CD4-positive, alpha-beta T cell treated with Interleukin-17A for 4 hours (primary cell): ENCODE results near the gene AFM.

Experiments used
- DNase-seq: peaks from one replicate; pipeline ENCODE4 v3.0.0-alpha.2; 2020; ENCODE audit warnings: mixed read lengths

Gene AFM, protein sequence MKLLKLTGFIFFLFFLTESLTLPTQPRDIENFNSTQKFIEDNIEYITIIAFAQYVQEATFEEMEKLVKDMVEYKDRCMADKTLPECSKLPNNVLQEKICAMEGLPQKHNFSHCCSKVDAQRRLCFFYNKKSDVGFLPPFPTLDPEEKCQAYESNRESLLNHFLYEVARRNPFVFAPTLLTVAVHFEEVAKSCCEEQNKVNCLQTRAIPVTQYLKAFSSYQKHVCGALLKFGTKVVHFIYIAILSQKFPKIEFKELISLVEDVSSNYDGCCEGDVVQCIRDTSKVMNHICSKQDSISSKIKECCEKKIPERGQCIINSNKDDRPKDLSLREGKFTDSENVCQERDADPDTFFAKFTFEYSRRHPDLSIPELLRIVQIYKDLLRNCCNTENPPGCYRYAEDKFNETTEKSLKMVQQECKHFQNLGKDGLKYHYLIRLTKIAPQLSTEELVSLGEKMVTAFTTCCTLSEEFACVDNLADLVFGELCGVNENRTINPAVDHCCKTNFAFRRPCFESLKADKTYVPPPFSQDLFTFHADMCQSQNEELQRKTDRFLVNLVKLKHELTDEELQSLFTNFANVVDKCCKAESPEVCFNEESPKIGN

DNA sequence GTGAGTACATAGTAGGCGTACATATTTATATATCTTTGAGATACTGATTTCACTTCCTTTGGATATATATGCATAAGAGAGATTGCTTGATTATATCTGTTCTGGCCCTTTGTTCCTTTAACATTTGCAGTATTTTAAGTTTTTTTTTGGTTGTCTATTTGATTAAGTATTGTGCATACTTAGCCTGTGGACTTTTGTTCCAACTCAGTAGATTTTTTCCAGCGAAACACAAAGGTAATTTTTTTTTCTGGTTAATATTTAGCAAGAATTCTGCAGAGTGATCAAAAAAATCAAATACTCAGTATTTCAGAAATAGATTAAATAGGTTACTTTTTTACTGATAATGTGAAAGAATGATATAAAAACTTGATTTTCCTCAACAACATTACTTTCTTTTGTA lies at the start of gene AFM:
Gene AFM, plus strand, starts transcription at position 388 of the 400 bp plus-strand sequence. CDS start 31 bp downstream, outside the sequence.
- DNase-seq, result no peak

DNA sequence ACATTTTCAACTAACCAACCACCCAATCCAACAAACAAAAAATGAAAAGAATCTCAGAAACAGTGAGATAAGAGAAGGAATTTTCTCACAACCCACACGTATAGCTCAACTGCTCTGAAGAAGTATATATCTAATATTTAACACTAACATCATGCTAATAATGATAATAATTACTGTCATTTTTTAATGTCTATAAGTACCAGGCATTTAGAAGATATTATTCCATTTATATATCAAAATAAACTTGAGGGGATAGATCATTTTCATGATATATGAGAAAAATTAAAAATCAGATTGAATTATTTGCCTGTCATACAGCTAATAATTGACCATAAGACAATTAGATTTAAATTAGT lies 49.8 kb upstream of the AFM start:
- DNase-seq, result no peak

DNA sequence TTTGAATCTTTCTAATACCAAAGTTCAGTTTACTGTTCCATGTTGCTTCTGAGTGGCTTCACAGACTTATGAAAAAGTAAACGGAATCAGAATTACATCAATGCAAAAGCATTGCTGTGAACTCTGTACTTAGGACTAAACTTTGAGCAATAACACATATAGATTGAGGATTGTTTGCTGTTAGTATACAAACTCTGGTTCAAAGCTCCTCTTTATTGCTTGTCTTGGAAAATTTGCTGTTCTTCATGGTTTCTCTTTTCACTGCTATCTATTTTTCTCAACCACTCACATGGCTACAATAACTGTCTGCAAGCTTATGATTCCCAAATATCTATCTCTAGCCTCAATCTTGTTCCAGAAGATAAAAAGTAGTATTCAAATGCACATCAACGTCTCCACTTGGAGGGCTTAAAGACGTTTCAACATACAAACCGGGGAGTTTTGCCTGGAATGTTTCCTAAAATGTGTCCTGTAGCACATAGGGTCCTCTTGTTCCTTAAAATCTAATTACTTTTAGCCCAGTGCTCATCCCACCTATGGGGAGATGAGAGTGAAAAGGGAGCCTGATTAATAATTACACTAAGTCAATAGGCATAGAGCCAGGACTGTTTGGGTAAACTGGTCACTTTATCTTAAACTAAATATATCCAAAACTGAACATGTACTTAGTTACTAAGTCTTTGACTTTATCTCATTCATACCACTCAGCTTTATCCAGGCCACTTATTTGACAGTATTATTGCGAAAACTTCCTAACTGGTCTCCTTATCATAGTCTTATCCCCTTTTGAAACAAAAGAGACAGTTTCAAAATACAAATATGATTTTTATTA lies 49.2 kb upstream of the AFM start:
- no peak for DNase-seq

DNA sequence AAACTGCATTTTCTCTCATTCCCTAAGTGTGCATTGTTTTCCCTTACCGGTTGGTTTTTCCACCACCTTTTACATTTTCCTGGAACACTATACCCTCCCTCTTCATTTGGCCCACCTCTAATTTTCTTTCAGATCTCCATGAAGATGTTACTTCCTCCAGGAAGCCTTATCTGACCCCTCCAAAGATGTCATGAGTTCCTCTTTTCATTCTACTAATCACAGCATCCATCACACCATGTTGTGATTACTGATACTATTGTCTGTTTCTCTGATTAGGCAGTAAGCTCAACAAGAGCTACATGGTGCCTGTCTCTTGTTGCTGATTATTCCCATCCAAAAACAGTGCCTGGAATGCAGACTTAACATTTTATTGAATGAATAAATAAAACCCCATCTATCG lies 48.4 kb upstream of the AFM start:
- DNase-seq, result no peak

DNA sequence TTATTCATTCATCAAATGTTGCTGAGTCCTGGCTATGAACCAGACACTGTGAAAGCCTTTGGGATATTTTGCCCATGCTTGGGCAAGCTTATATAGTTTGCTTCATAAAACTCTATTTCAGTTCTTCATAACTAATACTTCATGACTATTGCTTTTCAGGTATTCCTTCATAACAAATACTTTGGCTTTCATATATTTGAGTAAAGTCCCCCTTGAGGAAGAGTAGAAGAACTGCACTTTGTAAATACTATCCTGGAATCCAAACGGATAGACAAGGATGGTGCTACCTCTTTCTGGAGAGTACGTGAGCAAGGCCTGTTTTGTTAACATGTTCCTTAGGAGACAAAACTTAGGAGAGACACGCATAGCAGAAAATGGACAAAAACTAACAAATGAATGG lies 47.2 kb upstream of the AFM start:
- DNase-seq, result no peak

DNA sequence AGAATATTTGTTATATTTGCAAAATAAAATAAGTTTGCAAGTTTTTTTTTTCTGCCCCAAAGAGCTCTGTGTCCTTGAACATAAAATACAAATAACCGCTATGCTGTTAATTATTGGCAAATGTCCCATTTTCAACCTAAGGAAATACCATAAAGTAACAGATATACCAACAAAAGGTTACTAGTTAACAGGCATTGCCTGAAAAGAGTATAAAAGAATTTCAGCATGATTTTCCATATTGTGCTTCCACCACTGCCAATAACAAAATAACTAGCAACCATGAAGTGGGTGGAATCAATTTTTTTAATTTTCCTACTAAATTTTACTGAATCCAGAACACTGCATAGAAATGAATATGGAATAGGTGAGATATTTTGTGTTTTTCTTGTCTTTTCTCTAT lies 45.6 kb upstream of the AFM start, which contains the start of gene AFP:
Gene AFP, plus strand, starts transcription at position 238 of the 400 bp plus-strand sequence. Its CDS starts 42 bp downstream, at position 280.
- no peak for DNase-seq

DNA sequence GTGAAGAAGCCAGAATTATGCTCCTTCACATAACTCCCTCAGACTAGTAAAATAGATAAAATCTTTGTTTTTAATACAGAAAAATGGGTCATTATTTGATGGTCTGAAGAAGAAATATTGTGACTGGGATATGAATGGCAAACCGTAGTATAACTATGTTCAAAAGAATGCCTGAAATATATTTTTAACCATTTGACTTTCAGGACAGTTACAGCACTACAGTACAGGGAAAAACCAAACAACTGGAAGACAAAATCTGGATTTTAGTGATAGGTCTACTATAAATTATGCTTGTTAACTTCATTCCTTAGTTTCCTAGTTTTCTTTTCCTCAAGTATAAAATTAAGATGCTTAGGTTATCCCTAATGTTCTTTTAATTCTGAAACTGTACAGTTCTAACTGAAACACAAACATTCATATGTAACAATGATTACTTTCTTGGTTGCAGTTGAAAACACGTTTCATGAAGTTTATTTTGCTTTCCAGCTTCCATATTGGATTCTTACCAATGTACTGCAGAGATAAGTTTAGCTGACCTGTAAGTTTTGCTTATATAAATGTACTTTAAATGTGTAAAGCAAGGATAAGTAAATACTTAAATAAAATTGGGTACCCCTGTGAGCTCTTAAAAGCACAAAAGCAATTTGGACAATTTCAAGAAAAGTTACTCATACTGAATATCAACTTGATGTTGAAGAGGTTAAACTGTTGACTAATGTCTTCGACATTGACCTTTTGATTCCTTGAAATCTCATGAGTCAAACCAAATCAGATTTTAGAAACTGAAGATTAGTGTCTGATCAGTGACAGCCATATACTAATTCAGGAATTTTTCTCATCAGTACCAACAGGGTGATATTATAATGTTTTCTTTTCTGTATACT lies 44.6 kb upstream of the AFM start:
- DNase-seq, result no peak

DNA sequence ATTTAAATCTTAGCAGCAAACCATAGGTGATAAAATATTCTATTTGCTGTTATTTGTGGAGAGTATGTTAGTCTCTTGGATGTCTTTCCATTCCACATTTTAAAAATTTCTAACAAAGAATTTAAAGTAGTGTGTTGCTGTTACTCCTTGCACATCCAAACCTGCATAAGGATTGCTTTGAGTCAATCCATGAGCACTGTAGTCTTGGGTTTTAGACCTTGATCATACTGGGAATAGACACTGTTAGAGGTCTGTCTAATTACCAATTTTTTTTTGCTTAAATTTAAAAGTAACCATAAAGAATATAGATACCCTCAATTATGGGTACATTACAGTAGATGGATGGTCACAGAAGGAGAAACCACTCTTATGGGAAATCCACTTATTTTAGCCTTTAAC lies 44.0 kb upstream of the AFM start:
- no peak for DNase-seq

DNA sequence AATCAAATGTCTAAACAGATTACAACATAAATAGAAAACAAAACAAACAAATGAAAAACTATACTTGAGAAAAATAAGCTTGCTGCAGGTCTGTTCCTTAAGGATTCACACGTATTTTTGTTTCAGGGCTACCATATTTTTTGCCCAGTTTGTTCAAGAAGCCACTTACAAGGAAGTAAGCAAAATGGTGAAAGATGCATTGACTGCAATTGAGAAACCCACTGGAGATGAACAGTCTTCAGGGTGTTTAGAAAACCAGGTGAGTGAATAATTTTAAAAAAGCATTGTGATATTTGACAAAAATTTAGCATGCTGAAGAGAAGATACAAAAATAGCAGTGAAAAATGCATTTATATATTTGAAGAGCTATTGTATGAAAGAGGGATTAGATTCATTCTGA lies 43.5 kb upstream of the AFM start:
- DNase-seq, result no peak

DNA sequence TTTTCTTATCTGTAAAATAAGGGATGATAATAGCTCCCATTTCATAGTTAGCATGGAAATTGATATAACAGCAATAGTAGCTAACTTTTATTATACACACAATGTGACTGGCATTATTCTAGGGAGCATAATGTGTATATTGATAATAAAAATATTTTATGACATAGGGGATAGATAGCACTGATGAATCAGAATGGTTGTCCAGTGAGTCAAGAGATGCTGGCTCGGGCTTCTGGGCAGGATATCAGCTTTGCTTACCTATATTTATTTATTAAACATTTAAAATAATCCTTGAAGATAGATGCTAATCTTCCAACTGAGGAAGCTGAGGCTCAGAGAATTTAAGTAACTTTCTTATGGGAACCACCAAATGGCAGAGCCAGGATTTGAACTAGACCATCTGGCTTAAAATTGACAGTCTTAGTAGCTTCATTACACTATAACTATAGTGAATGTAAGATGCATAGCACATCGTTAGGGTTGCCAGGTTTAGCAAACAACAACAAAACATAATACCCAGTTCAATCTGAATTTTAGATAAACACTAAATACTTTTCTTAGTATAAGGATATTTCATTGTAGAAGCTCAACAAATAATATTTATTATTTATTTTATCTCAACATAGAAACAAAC lies 42.8 kb upstream of the AFM start:
- no peak for DNase-seq

DNA sequence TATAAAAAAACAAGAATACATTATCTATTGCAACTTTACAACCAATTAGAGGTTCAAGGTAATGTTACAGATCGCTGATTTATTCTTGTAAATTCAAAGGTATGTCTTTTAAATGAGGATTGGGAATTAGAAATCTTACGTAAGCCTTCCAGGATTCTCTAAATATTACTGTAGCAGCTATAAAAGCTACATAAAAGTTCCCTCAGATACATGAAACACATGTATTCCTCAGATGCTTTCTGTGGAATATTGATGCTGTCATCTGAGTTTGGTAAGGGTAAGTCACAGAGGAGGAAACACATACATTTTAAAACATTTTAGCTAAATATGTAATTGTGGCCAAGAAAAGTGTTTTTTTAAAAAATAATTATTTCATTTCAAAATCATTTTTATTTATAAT lies 42.1 kb upstream of the AFM start:
- DNase-seq, result no peak

DNA sequence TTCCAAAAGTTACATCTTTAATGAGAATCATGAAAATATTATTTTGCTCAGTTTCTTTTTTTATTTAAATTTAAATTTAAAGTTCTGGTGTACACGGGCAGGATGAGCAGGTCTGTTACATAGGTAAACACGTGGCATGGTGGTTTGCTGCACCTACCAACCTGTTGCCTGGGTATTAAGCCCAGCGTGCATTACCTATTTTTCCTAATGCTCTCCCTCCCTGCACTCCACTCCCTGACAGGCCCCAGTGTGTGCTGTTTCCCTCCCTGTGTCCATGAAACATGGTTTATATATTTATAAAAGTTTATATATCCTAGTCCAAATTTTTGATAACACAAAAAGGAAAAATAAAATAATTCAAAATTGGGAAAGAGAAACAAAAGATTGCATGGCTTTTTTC lies 41.6 kb upstream of the AFM start:
- DNase-seq, result no peak

DNA sequence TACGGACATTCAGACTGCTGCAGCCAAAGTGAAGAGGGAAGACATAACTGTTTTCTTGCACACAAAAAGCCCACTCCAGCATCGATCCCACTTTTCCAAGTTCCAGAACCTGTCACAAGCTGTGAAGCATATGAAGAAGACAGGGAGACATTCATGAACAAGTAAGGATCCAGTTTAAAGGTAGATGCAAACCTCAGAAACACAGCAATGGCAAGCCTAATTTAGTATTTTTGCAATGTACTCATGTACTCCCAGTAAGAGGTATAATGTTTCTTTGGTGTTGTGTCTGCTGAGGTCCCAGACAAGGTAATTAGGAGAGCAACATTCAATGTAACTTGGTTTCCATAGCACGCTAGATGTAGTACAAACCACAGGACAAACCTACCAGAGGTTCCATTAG lies 40.9 kb upstream of the AFM start:
- DNase-seq, result no peak

DNA sequence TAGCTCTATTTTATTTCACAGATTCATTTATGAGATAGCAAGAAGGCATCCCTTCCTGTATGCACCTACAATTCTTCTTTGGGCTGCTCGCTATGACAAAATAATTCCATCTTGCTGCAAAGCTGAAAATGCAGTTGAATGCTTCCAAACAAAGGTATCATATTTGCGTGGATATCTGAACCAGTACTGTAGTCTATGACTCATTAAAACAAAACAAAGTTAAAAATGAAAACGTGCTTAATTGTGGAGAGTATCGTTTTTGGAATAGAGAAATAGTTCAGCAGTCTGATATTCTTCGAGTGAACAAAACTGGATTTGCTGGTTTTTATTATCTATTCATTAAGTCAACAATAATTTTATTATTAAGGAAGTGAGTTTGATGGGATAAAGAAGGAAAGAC lies 39.3 kb upstream of the AFM start:
- DNase-seq, result no peak

DNA sequence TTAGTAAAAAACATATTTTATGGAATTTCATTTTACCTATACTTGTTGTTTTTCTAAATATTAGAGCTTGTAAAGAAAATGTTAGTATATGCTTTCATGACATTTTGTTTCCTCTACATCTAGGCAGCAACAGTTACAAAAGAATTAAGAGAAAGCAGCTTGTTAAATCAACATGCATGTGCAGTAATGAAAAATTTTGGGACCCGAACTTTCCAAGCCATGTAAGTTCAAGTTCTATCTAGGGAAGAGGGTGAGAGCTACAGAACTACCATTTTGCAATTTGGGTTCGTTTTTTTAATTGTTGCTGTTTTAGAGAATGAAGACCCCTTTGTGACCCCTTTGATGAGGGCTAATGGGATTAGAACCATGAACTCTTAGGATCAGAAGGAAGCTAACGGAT lies 38.3 kb upstream of the AFM start:
- no peak for DNase-seq

DNA sequence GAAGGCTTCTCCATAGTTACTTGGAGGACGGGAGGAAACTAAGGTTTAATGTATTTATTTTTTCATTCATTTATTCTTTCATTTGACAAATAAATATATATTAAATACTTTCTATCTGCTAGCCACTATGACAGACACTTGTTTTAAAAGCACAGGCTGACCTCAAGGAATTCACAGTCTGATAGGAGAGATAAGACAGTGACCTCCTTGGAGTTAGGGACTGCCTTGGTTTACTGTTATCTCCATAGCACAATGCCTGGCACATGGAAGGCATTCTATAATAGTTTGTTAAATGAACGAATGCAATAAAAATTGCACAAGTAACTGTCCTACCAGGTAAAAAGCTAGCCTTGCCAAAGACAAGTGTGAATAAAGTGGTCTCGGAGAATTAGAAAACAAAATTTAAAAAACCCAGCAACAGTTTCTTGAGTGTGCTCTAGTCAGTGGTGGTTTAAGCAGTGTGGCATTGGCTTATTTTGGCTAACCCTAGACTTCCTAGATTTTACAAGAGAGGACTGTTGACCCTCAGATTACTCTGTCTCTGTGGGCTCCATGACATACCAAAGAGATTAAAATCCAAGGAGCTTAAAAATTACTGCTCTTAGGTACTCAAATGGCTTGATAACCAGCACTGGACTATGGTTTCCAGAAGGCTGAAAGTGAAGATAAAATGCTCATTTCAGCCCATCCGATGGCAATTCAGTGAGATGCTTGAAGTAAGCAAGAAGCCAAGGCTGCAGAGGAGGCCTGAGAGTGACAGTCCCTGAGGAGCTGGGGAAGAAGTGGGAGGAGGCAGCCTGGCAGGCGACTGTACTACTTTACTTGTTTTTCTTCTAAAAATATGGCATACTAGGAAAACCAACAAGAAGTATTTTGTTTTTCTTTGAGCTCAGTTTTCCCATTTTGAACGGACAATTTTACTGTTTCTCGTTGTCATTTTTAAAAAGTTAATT lies 35.9 kb upstream of the AFM start:
- no peak for DNase-seq

DNA sequence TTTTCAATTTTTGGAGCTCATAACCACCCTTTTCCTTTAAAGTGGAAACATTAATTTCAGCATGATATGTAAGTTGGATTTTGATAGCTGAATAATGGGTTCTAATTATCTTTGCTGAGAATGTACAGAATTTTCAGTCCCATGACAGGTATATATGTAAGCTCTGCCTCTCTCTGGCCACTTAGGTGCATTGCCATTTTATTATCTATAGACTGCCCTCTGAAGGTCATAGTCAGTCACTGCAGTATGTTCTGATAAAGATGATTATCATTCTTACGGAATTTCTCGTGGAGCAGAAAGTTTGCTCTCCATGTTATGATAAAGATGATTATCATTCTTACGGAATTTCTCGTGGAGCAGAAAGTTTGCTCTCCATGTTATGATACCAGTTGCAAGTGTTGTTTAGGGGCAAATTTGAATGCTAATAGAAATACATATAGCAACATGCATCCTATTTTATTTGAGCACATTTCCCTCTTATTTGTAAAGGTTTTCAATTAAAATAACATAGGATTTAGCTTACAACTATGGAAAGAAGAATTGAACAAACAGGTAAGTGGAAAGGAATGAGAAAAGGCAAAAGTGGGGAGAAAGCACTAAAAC lies 35.1 kb upstream of the AFM start:
- DNase-seq, result no peak

DNA sequence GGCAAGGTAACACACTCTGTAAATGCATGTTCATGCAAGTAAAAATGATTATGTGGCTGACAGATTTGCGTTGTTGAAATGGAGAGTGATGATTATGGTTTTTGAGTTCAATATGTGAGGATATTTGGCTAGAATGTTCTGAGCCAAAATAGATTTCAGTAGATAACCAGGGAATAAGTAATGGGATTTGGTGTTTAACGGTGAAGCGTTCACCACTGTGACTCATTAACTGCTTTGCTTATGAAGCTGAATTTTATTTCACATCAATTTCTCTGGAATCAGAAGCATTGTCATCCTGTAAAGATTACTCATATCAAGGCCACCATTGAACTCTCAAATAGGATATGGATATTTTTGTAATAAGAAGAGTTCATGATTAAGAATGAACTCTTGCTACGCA lies 33.9 kb upstream of the AFM start:
- DNase-seq, result no peak

DNA sequence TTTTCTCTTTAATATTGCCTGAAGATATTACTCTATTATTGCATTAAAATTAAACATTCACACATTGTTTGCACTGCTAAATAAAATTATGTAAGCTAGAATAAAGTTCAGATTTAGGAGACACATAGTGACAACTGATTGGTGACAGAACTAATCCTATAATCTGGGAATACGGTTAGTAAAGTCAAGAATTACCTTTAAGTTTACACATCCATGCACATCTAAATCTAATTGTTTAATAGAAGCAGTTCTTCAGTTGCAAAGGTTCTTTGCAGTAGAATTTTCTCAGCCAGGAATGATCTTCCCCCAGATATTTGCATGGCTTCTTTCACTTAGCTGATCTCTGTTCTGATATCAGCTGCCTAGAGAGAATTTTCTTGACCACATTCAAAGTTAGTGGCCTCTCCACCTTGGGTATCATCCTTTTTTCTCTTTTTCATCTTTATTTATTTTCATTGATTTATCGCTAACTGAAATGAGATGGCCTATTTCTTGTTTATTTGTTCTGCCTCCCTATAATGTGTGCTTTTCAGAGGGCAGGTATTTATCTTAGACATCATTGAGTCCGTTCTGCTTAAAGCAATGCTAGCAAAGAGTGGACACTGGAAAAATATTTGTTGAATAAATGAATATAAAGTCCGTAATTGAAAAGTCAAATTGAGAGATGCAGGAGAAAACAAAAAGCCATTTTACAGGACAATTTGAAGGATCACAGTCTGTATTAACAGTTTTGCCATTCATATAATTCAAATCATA lies 32.9 kb upstream of the AFM start:
- no peak for DNase-seq
